ENCODE measurements around the gene CCP110. TPM values are rescaled to one million over a fixed set of nuclear protein-coding genes. Genes with fewer than 3 reads are reported as not detected.
A peak's percentile ranks its signal among the peaks of the same experiment; 100 is the strongest.

Gene CCP110
- polyA plus RNA-seq, result 10 to 100 TPM in 1 of 4 donors, 1 to 10 TPM in 3; 2.0 to 16.7 (median 4.0) TPM
- long read RNA-seq, donor 1, result 0 reads
- long read RNA-seq, donor 2, result 0 reads
- long read RNA-seq, donor 3, full-length matches to known transcripts, result 1 of 1 reads
- long read RNA-seq, donor 3, partial matches to known transcripts, result 0 of 1 reads
- long read RNA-seq, donor 3, other reads (novel, unspliced or antisense), result 0 of 1 reads
- long read RNA-seq, donor 4, result 0 reads
- long read RNA-seq, donor 5, result 0 reads
- long read RNA-seq, donor 6, result 0 reads
- long read RNA-seq, donor 7, full-length matches to known transcripts, result 1 of 6 reads
- long read RNA-seq, donor 7, partial matches to known transcripts, result 0 of 6 reads
- long read RNA-seq, donor 7, other reads (novel, unspliced or antisense), result 5 of 6 reads
- long read RNA-seq, donor 8, result 0 reads
- long read RNA-seq, donor 9, result 0 reads
- long read RNA-seq, donor 10, result 0 reads

- H3K9me3 ChIP-seq (ENCODE audit: control insufficient read depth in 2 of 2, insufficient read depth in 1 of 2, low read depth in 1 of 2, low read length in 1 of 2), result no peaks in the 10 kb centered on the region
- DNase-seq (peak; percentile 96 to 98), FAIRE-seq (no peak)
- H3K27ac ChIP-seq (ENCODE audit: low read depth in 1 of 3, low read length in 2 of 3), result peak within 1 kb of the TSS; percentile 44 to 62 (median 48)
- WGBS, 3 donors, result 1% methylated on average over 50 to 51 of the region's 51 CpGs
- H3K4me3 ChIP-seq (ENCODE audit: low read depth in 1 of 3, low read length in 3 of 3), result peak within 1 kb of the TSS; percentile 77 to 92 (median 91)
- peaks cover 5 to 23% (median 10%) of the 10 kb centered on the region in 3 donors for H3K4me1 ChIP-seq (ENCODE audit: control insufficient read depth in 3 of 3, insufficient read depth in 2 of 3, low read depth in 1 of 3, low read length in 2 of 3)
- H3K27me3 ChIP-seq (ENCODE audit: control insufficient read depth in 3 of 3, insufficient read depth in 3 of 3, low read length in 3 of 3), result no peaks in the 10 kb centered on the region
- H3K36me3 ChIP-seq (ENCODE audit: control insufficient read depth in 3 of 3, insufficient read depth in 2 of 3, low read depth in 1 of 3, low read length in 3 of 3), result peaks cover 0 to 16% (median 3%) of the 10 kb centered on the region in 3 donors
Observed at GRCh38 chr16:19523559-19524355, at the start of gene CCP110. CCP110 (plus strand) TSS chr16:19523942; CDS start chr16:19527882, 3,940 bp downstream.

- DNase-seq, result no peak
- FAIRE-seq, result no peak
- Histone ChIP-seq H3K4me3 (ENCODE audit: low read depth in 1 of 3, low read length in 3 of 3) (no peak overlapping the region), H3K4me1 (ENCODE audit: control insufficient read depth in 3 of 3, insufficient read depth in 2 of 3, low read depth in 1 of 3, low read length in 2 of 3) (no peaks in the 10 kb centered on the region), H3K27me3 (ENCODE audit: control insufficient read depth in 3 of 3, insufficient read depth in 3 of 3, low read length in 3 of 3) (no peaks in the 10 kb centered on the region), H3K9me3 (ENCODE audit: control insufficient read depth in 2 of 2, insufficient read depth in 1 of 2, low read depth in 1 of 2, low read length in 1 of 2) (no peaks in the 10 kb centered on the region), H3K36me3 (ENCODE audit: control insufficient read depth in 3 of 3, insufficient read depth in 2 of 3, low read depth in 1 of 3, low read length in 3 of 3) (peaks cover 9 to 61% (median 15%) of the 10 kb centered on the region in 3 donors), H3K27ac (ENCODE audit: low read depth in 1 of 3, low read length in 2 of 3) (no peak overlapping the region)
- 80 to 89% (median 84%) methylated on average over 5 of the region's 5 CpGs for WGBS, 3 donors
Observed at GRCh38 chr16:19474617-19475016, 49.1 kb upstream of the CCP110 start.

GRCh38 chr16:19478505-19478904 is 45.2 kb upstream of the CCP110 start:
- 39 to 91% (median 90%) methylated on average over 1 of the region's 1 CpG for WGBS, 3 donors
- no peaks in the 10 kb centered on the region for H3K27me3 ChIP-seq (ENCODE audit: control insufficient read depth in 3 of 3, insufficient read depth in 3 of 3, low read length in 3 of 3)
- no peaks in the 10 kb centered on the region for H3K4me1 ChIP-seq (ENCODE audit: control insufficient read depth in 3 of 3, insufficient read depth in 2 of 3, low read depth in 1 of 3, low read length in 2 of 3)
- FAIRE-seq, result no peak
- H3K4me3 ChIP-seq (ENCODE audit: low read depth in 1 of 3, low read length in 3 of 3), result no peak overlapping the region
- peaks cover 5 to 47% (median 12%) of the 10 kb centered on the region in 3 donors for H3K36me3 ChIP-seq (ENCODE audit: control insufficient read depth in 3 of 3, insufficient read depth in 2 of 3, low read depth in 1 of 3, low read length in 3 of 3)
- no peaks in the 10 kb centered on the region for H3K9me3 ChIP-seq (ENCODE audit: control insufficient read depth in 2 of 2, insufficient read depth in 1 of 2, low read depth in 1 of 2, low read length in 1 of 2)
- DNase-seq, result no peak
- no peak overlapping the region for H3K27ac ChIP-seq (ENCODE audit: low read depth in 1 of 3, low read length in 2 of 3)

- DNase-seq (no peak), FAIRE-seq (no peak)
- H3K4me3 ChIP-seq (ENCODE audit: low read depth in 1 of 3, low read length in 3 of 3), result no peak overlapping the region
- H3K9me3 ChIP-seq (ENCODE audit: control insufficient read depth in 2 of 2, insufficient read depth in 1 of 2, low read depth in 1 of 2, low read length in 1 of 2), result no peaks in the 10 kb centered on the region
- no peaks in the 10 kb centered on the region for H3K27me3 ChIP-seq (ENCODE audit: control insufficient read depth in 3 of 3, insufficient read depth in 3 of 3, low read length in 3 of 3)
- no peaks in the 10 kb centered on the region for H3K4me1 ChIP-seq (ENCODE audit: control insufficient read depth in 3 of 3, insufficient read depth in 2 of 3, low read depth in 1 of 3, low read length in 2 of 3)
- 74 to 89% (median 79%) methylated on average over 3 of the region's 3 CpGs for WGBS, 3 donors
- no peak overlapping the region for H3K27ac ChIP-seq (ENCODE audit: low read depth in 1 of 3, low read length in 2 of 3)
- H3K36me3 ChIP-seq (ENCODE audit: control insufficient read depth in 3 of 3, insufficient read depth in 2 of 3, low read depth in 1 of 3, low read length in 3 of 3), result peaks cover 5 to 42% (median 14%) of the 10 kb centered on the region in 3 donors
Observed at GRCh38 chr16:19479302-19479721, 44.4 kb upstream of the CCP110 start.

- DNase-seq (no peak), FAIRE-seq (no peak)
- no peaks in the 10 kb centered on the region for H3K9me3 ChIP-seq (ENCODE audit: control insufficient read depth in 2 of 2, insufficient read depth in 1 of 2, low read depth in 1 of 2, low read length in 1 of 2)
Observed at GRCh38 chr16:19481296-19481695, 42.4 kb upstream of the CCP110 start.

GRCh38 chr16:19481769-19482168 is 42.0 kb upstream of the CCP110 start:
- Histone ChIP-seq H3K27me3 (ENCODE audit: control insufficient read depth in 3 of 3, insufficient read depth in 3 of 3, low read length in 3 of 3) (no peaks in the 10 kb centered on the region), H3K9me3 (ENCODE audit: control insufficient read depth in 2 of 2, insufficient read depth in 1 of 2, low read depth in 1 of 2, low read length in 1 of 2) (no peaks in the 10 kb centered on the region), H3K36me3 (ENCODE audit: control insufficient read depth in 3 of 3, insufficient read depth in 2 of 3, low read depth in 1 of 3, low read length in 3 of 3) (peaks cover 5 to 44% (median 20%) of the 10 kb centered on the region in 3 donors), H3K27ac (ENCODE audit: low read depth in 1 of 3, low read length in 2 of 3) (no peak overlapping the region), H3K4me1 (ENCODE audit: control insufficient read depth in 3 of 3, insufficient read depth in 2 of 3, low read depth in 1 of 3, low read length in 2 of 3) (no peaks in the 10 kb centered on the region), H3K4me3 (ENCODE audit: low read depth in 1 of 3, low read length in 3 of 3) (no peak overlapping the region)
- DNase-seq, result no peak
- no peak for FAIRE-seq
- WGBS, 3 donors, result 87 to 93% (median 88%) methylated on average over 5 of the region's 5 CpGs

More at GRCh38 chr16:19481296-19481695, 42.4 kb upstream of the CCP110 start:
- Histone ChIP-seq H3K27me3 (ENCODE audit: control insufficient read depth in 3 of 3, insufficient read depth in 3 of 3, low read length in 3 of 3) (no peaks in the 10 kb centered on the region), H3K27ac (ENCODE audit: low read depth in 1 of 3, low read length in 2 of 3) (no peak overlapping the region), H3K4me1 (ENCODE audit: control insufficient read depth in 3 of 3, insufficient read depth in 2 of 3, low read depth in 1 of 3, low read length in 2 of 3) (no peaks in the 10 kb centered on the region), H3K36me3 (ENCODE audit: control insufficient read depth in 3 of 3, insufficient read depth in 2 of 3, low read depth in 1 of 3, low read length in 3 of 3) (peaks cover 5 to 39% (median 20%) of the 10 kb centered on the region in 3 donors), H3K4me3 (ENCODE audit: low read depth in 1 of 3, low read length in 3 of 3) (no peak overlapping the region)
- WGBS, 3 donors, result 86 to 91% (median 86%) methylated on average over 2 of the region's 2 CpGs

- Histone ChIP-seq H3K27ac (ENCODE audit: low read depth in 1 of 3, low read length in 2 of 3) (no peak overlapping the region), H3K27me3 (ENCODE audit: control insufficient read depth in 3 of 3, insufficient read depth in 3 of 3, low read length in 3 of 3) (no peaks in the 10 kb centered on the region), H3K9me3 (ENCODE audit: control insufficient read depth in 2 of 2, insufficient read depth in 1 of 2, low read depth in 1 of 2, low read length in 1 of 2) (no peaks in the 10 kb centered on the region), H3K4me3 (ENCODE audit: low read depth in 1 of 3, low read length in 3 of 3) (no peak overlapping the region), H3K36me3 (ENCODE audit: control insufficient read depth in 3 of 3, insufficient read depth in 2 of 3, low read depth in 1 of 3, low read length in 3 of 3) (peaks cover 4 to 49% (median 18%) of the 10 kb centered on the region in 3 donors), H3K4me1 (ENCODE audit: control insufficient read depth in 3 of 3, insufficient read depth in 2 of 3, low read depth in 1 of 3, low read length in 2 of 3) (no peaks in the 10 kb centered on the region)
- DNase-seq, result no peak
- WGBS, 3 donors, result 93 to 100% (median 100%) methylated on average over 1 of the region's 1 CpG
- no peak for FAIRE-seq
Observed at GRCh38 chr16:19482291-19482690, 41.5 kb upstream of the CCP110 start.

- H3K4me1 ChIP-seq (ENCODE audit: control insufficient read depth in 3 of 3, insufficient read depth in 2 of 3, low read depth in 1 of 3, low read length in 2 of 3), result peaks cover 2 to 14% (median 5%) of the 10 kb centered on the region in 3 donors
- no peak overlapping the region for H3K27ac ChIP-seq (ENCODE audit: low read depth in 1 of 3, low read length in 2 of 3)
- WGBS, 3 donors, result 90 to 94% (median 90%) methylated on average over 3 of the region's 3 CpGs
- no peak for DNase-seq
- H3K36me3 ChIP-seq (ENCODE audit: control insufficient read depth in 3 of 3, insufficient read depth in 2 of 3, low read depth in 1 of 3, low read length in 3 of 3), result peaks cover 2 to 47% (median 11%) of the 10 kb centered on the region in 3 donors
- FAIRE-seq, result no peak
- H3K4me3 ChIP-seq (ENCODE audit: low read depth in 1 of 3, low read length in 3 of 3), result no peak overlapping the region
- H3K9me3 ChIP-seq (ENCODE audit: control insufficient read depth in 2 of 2, insufficient read depth in 1 of 2, low read depth in 1 of 2, low read length in 1 of 2), result no peaks in the 10 kb centered on the region
- H3K27me3 ChIP-seq (ENCODE audit: control insufficient read depth in 3 of 3, insufficient read depth in 3 of 3, low read length in 3 of 3), result no peaks in the 10 kb centered on the region
Observed at GRCh38 chr16:19484096-19484495, 39.6 kb upstream of the CCP110 start.
